HG03039 (cell line): ENCODE results near the gene PRDM12.

Experiments used
- ATAC-seq: cut with Tn5 transposase; IDR thresholded peaks from one replicate; pipeline ENCODE4 v1.9.1; 2021; ENCODE audit warnings: mild to moderate bottlenecking, moderate library complexity; ENCODE audit not compliant: unreplicated experiment

PRDM12 gene

GRCh38 chr9:130664251-130665028 is at the start of gene PRDM12:
PRDM12 (plus strand) TSS chr9:130664594; CDS start chr9:130664654, 60 bp downstream.
- no peak for ATAC-seq

GRCh38 chr9:130616451-130616850 is 47.9 kb upstream of the PRDM12 start:
- ATAC-seq: no peak

GRCh38 chr9:130623466-130623865 is 40.9 kb upstream of the PRDM12 start:
- ATAC-seq: no peak

GRCh38 chr9:130624154-130624553 is 40.2 kb upstream of the PRDM12 start:
- no peak for ATAC-seq

- no peak for ATAC-seq
Observed at GRCh38 chr9:130626249-130626996, 38.0 kb upstream of the PRDM12 start.

- no peak for ATAC-seq
Observed at GRCh38 chr9:130627051-130627450, 37.3 kb upstream of the PRDM12 start.

GRCh38 chr9:130627896-130628792 is 36.2 kb upstream of the PRDM12 start:
- no peak for ATAC-seq

- ATAC-seq: no peak
Observed at GRCh38 chr9:130629443-130630070, 34.8 kb upstream of the PRDM12 start.

GRCh38 chr9:130630071-130630450 is 34.3 kb upstream of the PRDM12 start:
- ATAC-seq: no peak

- ATAC-seq: no peak
Observed at GRCh38 chr9:130630506-130631330, 33.7 kb upstream of the PRDM12 start.

- no peak for ATAC-seq
Observed at GRCh38 chr9:130631331-130632080, 32.9 kb upstream of the PRDM12 start.

- no peak for ATAC-seq
Observed at GRCh38 chr9:130632081-130632710, 32.2 kb upstream of the PRDM12 start.

- no peak for ATAC-seq
Observed at GRCh38 chr9:130632841-130633240, 31.6 kb upstream of the PRDM12 start.

- ATAC-seq: no peak
Observed at GRCh38 chr9:130633336-130634190, 30.8 kb upstream of the PRDM12 start.

GRCh38 chr9:130634191-130634768 is 30.1 kb upstream of the PRDM12 start:
- no peak for ATAC-seq

GRCh38 chr9:130634801-130635200 is 29.6 kb upstream of the PRDM12 start:
- ATAC-seq: no peak

- no peak for ATAC-seq
Observed at GRCh38 chr9:130635306-130635705, 29.1 kb upstream of the PRDM12 start.
